Caco-2 (cell line): ENCODE data around the gene GCA. TPM values are rescaled to one million over a fixed set of nuclear protein-coding genes. Genes with fewer than 3 reads are reported as not detected.

Experiments
- BruUV-seq: library from RNA; stranded (reverse); fragments of 400-500 nt; replicated peaks from 2 replicates; lab custom pipeline; 2021; lab: Mats Ljungman, UMichigan
- CTCF ChIA-PET: fragments of 300-600 bp; sonication (Branson Sonifier 250); formaldehyde crosslinking; loops from one replicate; lab custom pipeline; 2022; ENCODE audit warnings: antibody characterized with exemption; lab: Charles Lee
- POLR2A ChIA-PET: fragments of 300-600 bp; sonication (Branson Sonifier 250); formaldehyde crosslinking; loops from one replicate; lab custom pipeline; 2022; ENCODE audit warnings: antibody characterized with exemption; lab: Charles Lee
- DNase-seq, 2 experiments: peaks; one replicate each; pipeline versions ENCODE4 v3.0.0 to v3.0.0-alpha.2; 2020 to 2022
- H3K27me3 ChIP-seq: replicated peaks from 2 replicates; pipeline ENCODE4 v1.6.0; 2011; ENCODE audit warnings: low read length; ENCODE audit not compliant: control insufficient read depth, insufficient read depth
- H3K36me3 ChIP-seq: 2 replicates; pipeline ENCODE4 v1.5.1; 2011; ENCODE audit warnings: low read length; ENCODE audit not compliant: control insufficient read depth, insufficient read depth
- H3K4me1 ChIP-seq: fragments of 250-450 bp; sonication (Bioruptor Pico); 2 replicates; pipeline ENCODE4 v1.5.1; 2020; ENCODE audit warnings: mild to moderate bottlenecking
- H3K4me3 ChIP-seq: 2 replicates; pipeline ENCODE4 v1.5.1; 2011; ENCODE audit warnings: low read depth, mild to moderate bottlenecking, control low read depth, low read length
- H3K9me3 ChIP-seq: fragments of 250-450 bp; sonication (Bioruptor Pico); 2 replicates; pipeline ENCODE4 v1.5.1; 2020; ENCODE audit warnings: mild to moderate bottlenecking, moderate library complexity
- H3K27ac Mint-ChIP-seq: one replicate; pipeline ENCODE4 v1.8.0; 2022; ENCODE audit warnings: mixed read lengths; ENCODE audit not compliant: unreplicated experiment
- H3K27me3 Mint-ChIP-seq: one replicate; pipeline ENCODE4 v1.8.0; 2022; ENCODE audit warnings: mixed read lengths; ENCODE audit not compliant: insufficient read depth, unreplicated experiment
- H3K36me3 Mint-ChIP-seq: one replicate; pipeline ENCODE4 v1.8.0; 2022; ENCODE audit warnings: mild to moderate bottlenecking, mixed read lengths; ENCODE audit not compliant: insufficient read depth, unreplicated experiment
- H3K4me1 Mint-ChIP-seq: one replicate; pipeline ENCODE4 v1.8.0; 2022; ENCODE audit warnings: low read depth, mixed read lengths; ENCODE audit not compliant: unreplicated experiment
- H3K4me3 Mint-ChIP-seq: one replicate; pipeline ENCODE4 v1.8.0; 2022; ENCODE audit warnings: mild to moderate bottlenecking, moderate library complexity, mixed read lengths; ENCODE audit not compliant: unreplicated experiment
- H3K9me3 Mint-ChIP-seq: one replicate; pipeline ENCODE4 v1.8.0; 2022; ENCODE audit warnings: mixed read lengths; ENCODE audit not compliant: unreplicated experiment
- CTCF ChIP-seq, 2 experiments: fragments of 200-600 bp in 1 of 2; IDR thresholded peaks; 1 replicate in 1 of 2; 2 replicates in 1 of 2; pipeline versions ENCODE4 v1.5.1 to v1.8.0; 2011 to 2022; ENCODE audit warnings: antibody characterized with exemption in 1 of 2, control low read depth in 1 of 2, inconsistent platforms in 1 of 2, low read depth in 1 of 2, low read length in 1 of 2, mild to moderate bottlenecking in 1 of 2, moderate library complexity in 1 of 2; ENCODE audit not compliant: insufficient read depth in 1 of 2, severe bottlenecking in 1 of 2, unreplicated experiment in 1 of 2
- intact Hi-C: fragments of 100-400 bp; cut with micrococcal nuclease; formaldehyde crosslinking; loops from one replicate; pipeline ENCODE4 v1.10.0; 2022; ENCODE audit not compliant: unreplicated experiment
- total RNA-seq: library from RNA; stranded (reverse); gene quantifications from 2 replicates; pipeline ENCODE4 v1.2.3, GENCODE V29; 2022

Gene GCA
- total RNA-seq, 1 experiment from 2014 or later, result 29.4 TPM

- no peaks in the 10 kb centered on the region for H3K27me3 Mint-ChIP-seq
- H3K36me3 ChIP-seq, result no peaks in the 10 kb centered on the region
- H3K27me3 ChIP-seq, result no peaks in the 10 kb centered on the region
- DNase-seq, result no peak
- no peak overlapping the region for H3K27ac Mint-ChIP-seq
- H3K4me1 Mint-ChIP-seq, result no peaks in the 10 kb centered on the region
- no peaks in the 10 kb centered on the region for H3K36me3 Mint-ChIP-seq
- no peak for TF ChIP-seq CTCF (IDR thresholded peaks at IDR 0.05; ENCODE audit: insufficient read depth in 1 of 2, low read depth in 1 of 2, low read length in 1 of 2, severe bottlenecking in 1 of 2, unreplicated experiment in 1 of 2)
- H3K4me3 Mint-ChIP-seq, result no peak overlapping the region
- POLR2A ChIA-PET, result no interaction called here
- intact Hi-C loops, result no loop called here
- no peaks in the 10 kb centered on the region for H3K4me1 ChIP-seq
- CTCF ChIA-PET, result no interaction called here
- H3K9me3 Mint-ChIP-seq, result no peaks in the 10 kb centered on the region
- BruUV-seq, result no TSS peak
- H3K4me3 ChIP-seq, result no peak overlapping the region
- no peaks in the 10 kb centered on the region for H3K9me3 ChIP-seq
These were observed 24.6 kb downstream of the GCA start for GRCh38 chr2:162368494-162368893.

- ChIA-PET POLR2A (no interaction called here), CTCF (no interaction called here)
- Histone ChIP-seq H3K4me3 (no peak overlapping the region), H3K9me3 (no peaks in the 10 kb centered on the region), H3K36me3 (no peaks in the 10 kb centered on the region), H3K4me1 (no peaks in the 10 kb centered on the region), H3K27me3 (no peaks in the 10 kb centered on the region)
- Mint-ChIP-seq H3K27me3 (no peaks in the 10 kb centered on the region), H3K27ac (no peak overlapping the region), H3K4me1 (no peaks in the 10 kb centered on the region), H3K9me3 (no peaks in the 10 kb centered on the region), H3K4me3 (no peak overlapping the region), H3K36me3 (no peaks in the 10 kb centered on the region)
- no TSS peak for BruUV-seq
- no peak for DNase-seq
- no peak for TF ChIP-seq CTCF (IDR thresholded peaks at IDR 0.05; ENCODE audit: insufficient read depth in 1 of 2, low read depth in 1 of 2, low read length in 1 of 2, severe bottlenecking in 1 of 2, unreplicated experiment in 1 of 2)
- intact Hi-C loops, result no loop called here
These were observed 25.6 kb downstream of the GCA start for GRCh38 chr2:162369551-162369950.

GRCh38 chr2:162370931-162371330 lies 27.0 kb downstream of the GCA start:
- peaks cover 3% of the 10 kb centered on the region for H3K27me3 Mint-ChIP-seq
- DNase-seq, result no peak
- ChIA-PET POLR2A (no interaction called here), CTCF (no interaction called here)
- TF ChIP-seq CTCF (IDR thresholded peaks at IDR 0.05; ENCODE audit: insufficient read depth in 1 of 2, low read depth in 1 of 2, low read length in 1 of 2, severe bottlenecking in 1 of 2, unreplicated experiment in 1 of 2), result no peak
- no peaks in the 10 kb centered on the region for H3K9me3 ChIP-seq
- no peak overlapping the region for H3K27ac Mint-ChIP-seq
- H3K4me3 Mint-ChIP-seq, result no peak overlapping the region
- no peaks in the 10 kb centered on the region for H3K36me3 Mint-ChIP-seq
- H3K27me3 ChIP-seq, result no peaks in the 10 kb centered on the region
- no TSS peak for BruUV-seq
- no peak overlapping the region for H3K4me3 ChIP-seq
- no peaks in the 10 kb centered on the region for H3K9me3 Mint-ChIP-seq
- no peaks in the 10 kb centered on the region for H3K36me3 ChIP-seq
- no peaks in the 10 kb centered on the region for H3K4me1 Mint-ChIP-seq
- intact Hi-C loops, result no loop called here
- no peaks in the 10 kb centered on the region for H3K4me1 ChIP-seq
